HCT116 (cell line): ENCODE results near the gene PPIL6. TPM values are rescaled to one million over a fixed set of nuclear protein-coding genes. Genes with fewer than 3 reads are reported as not detected.

Source experiments
- ATAC-seq: fragments of 200-7000 bp; cut with Tn5 transposase; 2 replicates; pipeline ENCODE4 v1.9.1; 2020; ENCODE audit warnings: mild to moderate bottlenecking, moderate library complexity
- BruUV-seq: library from RNA; stranded (reverse); fragments of 400-500 nt; replicated peaks from 2 replicates; lab custom pipeline; 2021; lab: Mats Ljungman, UMichigan
- CTCF ChIA-PET: fragments of 300-600 bp; sonication (Branson Sonifier 250); formaldehyde crosslinking; loops from one replicate; lab custom pipeline; 2021; ENCODE audit warnings: antibody characterized with exemption; lab: Charles Lee
- POLR2A ChIA-PET: fragments of 300-600, 350-600 bp; sonication (Branson Sonifier 250); formaldehyde crosslinking; loops from one replicate; lab custom pipeline; 2021; ENCODE audit warnings: antibody characterized with exemption; lab: Charles Lee
- RAD21 ChIA-PET, 2 experiments: fragments of 300-600 bp; sonication (Branson Sonifier 250); formaldehyde crosslinking; loops; one replicate each; lab custom pipeline; 2023; ENCODE audit warnings: low total read pairs in 2 of 2; ENCODE audit not compliant: uncharacterized antibody in 2 of 2, unreplicated experiment in 2 of 2, low non-redundant PET in 1 of 2; lab: Charles Lee
- DNase-seq: peaks from one replicate; pipeline ENCODE4 v3.0.0-alpha.2; 2010; ENCODE audit warnings: low read depth, low spot score
- H2AFZ ChIP-seq: fragments of 200-600 bp; shearing (Covaris generic), sonication (generic); 2 replicates; pipeline ENCODE4 v1.6.1; 2017; ENCODE audit warnings: low read depth, mixed run types, mixed read lengths, antibody characterized with exemption, low read length; ENCODE audit not compliant: poor library complexity, severe bottlenecking
- H3K27ac ChIP-seq: 2 replicates; pipeline ENCODE4 v1.5.1; 2012; ENCODE audit warnings: low read depth, low read length
- H3K27me3 ChIP-seq: fragments of 200-600 bp; sonication (generic); 2 replicates; pipeline ENCODE4 v1.6.1; 2016; ENCODE audit warnings: mixed run types, low read length, mixed read lengths; ENCODE audit not compliant: insufficient read depth
- H3K36me3 ChIP-seq, 2 experiments: fragments of 200-500 bp in 1 of 2; fragments of 200-600 bp in 1 of 2; sonication (Bioruptor generic) in 1 of 2; sonication (generic) in 1 of 2; 2 replicates each; pipeline versions ENCODE4 v1.5.1 to v1.6.1; 2014 to 2016; ENCODE audit warnings: low read length in 2 of 2, inconsistent platforms in 1 of 2, mixed read lengths in 1 of 2, mixed run types in 1 of 2; ENCODE audit not compliant: insufficient read depth in 2 of 2, control insufficient read depth in 1 of 2
- H3K4me1 ChIP-seq, 2 experiments: fragments of 200-600 bp in 1 of 2; sonication (generic) in 1 of 2; 2 replicates each; pipeline versions ENCODE4 v1.5.1 to v1.6.1; 2012 to 2017; ENCODE audit warnings: low read length in 2 of 2, inconsistent platforms in 1 of 2, mild to moderate bottlenecking in 1 of 2, mixed read lengths in 1 of 2, mixed run types in 1 of 2, moderate library complexity in 1 of 2; ENCODE audit not compliant: insufficient read depth in 2 of 2, control insufficient read depth in 1 of 2
- H3K4me2 ChIP-seq: fragments of 200-600 bp; sonication (generic); 2 replicates; pipeline ENCODE4 v1.6.1; 2017; ENCODE audit warnings: mixed run types, low read length, mixed read lengths
- H3K4me3 ChIP-seq, 2 experiments: fragments of 200-600 bp in 1 of 2; sonication (generic) in 1 of 2; replicated peaks in 1 of 2; 2 replicates each; pipeline ENCODE4 v1.5.1; 2011 to 2016; ENCODE audit warnings: low read length in 2 of 2, control low read depth in 1 of 2, low read depth in 1 of 2, mild to moderate bottlenecking in 1 of 2, mixed read lengths in 1 of 2, mixed run types in 1 of 2
- H3K79me2 ChIP-seq: fragments of 200-600 bp; sonication (generic); 2 replicates; pipeline ENCODE4 v1.6.1; 2017; ENCODE audit warnings: mild to moderate bottlenecking, mixed run types, low read length, moderate library complexity, mixed read lengths; ENCODE audit not compliant: insufficient read depth
- H3K9ac ChIP-seq: fragments of 200-600 bp; sonication (generic); 2 replicates; pipeline ENCODE4 v1.6.1; 2016; ENCODE audit warnings: low read length, mixed read lengths
- H3K9me2 ChIP-seq: fragments of 200-600 bp; sonication (generic), shearing (Covaris generic); 2 replicates; pipeline ENCODE4 v1.6.1; 2017; ENCODE audit warnings: mixed run types, mild to moderate bottlenecking, moderate library complexity; ENCODE audit not compliant: insufficient read depth
- H3K9me3 ChIP-seq, 2 experiments: fragments of 200-500 bp in 1 of 2; fragments of 200-600 bp in 1 of 2; sonication (Bioruptor generic) in 1 of 2; sonication (generic) in 1 of 2; 2 replicates each; pipeline ENCODE4 v1.6.1; 2014 to 2017; ENCODE audit warnings: low read length in 2 of 2, mixed read lengths in 2 of 2, inconsistent platforms in 1 of 2, low read depth in 1 of 2, mild to moderate bottlenecking in 1 of 2, mixed run types in 1 of 2, moderate library complexity in 1 of 2; ENCODE audit not compliant: control insufficient read depth in 1 of 2, insufficient read depth in 1 of 2
- H4K20me1 ChIP-seq: fragments of 200-600 bp; sonication (generic), shearing (Covaris generic); 2 replicates; pipeline ENCODE4 v1.6.1; 2017; ENCODE audit warnings: mixed run types, mild to moderate bottlenecking, moderate library complexity; ENCODE audit not compliant: insufficient read depth
- EGR1 ChIP-seq: IDR thresholded peaks from 2 replicates; pipeline ENCODE4 v1.6.1; 2012; ENCODE audit warnings: low read depth
- REST ChIP-seq: IDR thresholded peaks from 2 replicates; pipeline ENCODE4 v1.6.1; 2012; ENCODE audit warnings: low read depth
- SIN3A ChIP-seq: IDR thresholded peaks from 2 replicates; pipeline ENCODE4 v1.6.1; 2012; ENCODE audit warnings: low read depth
- YY1 ChIP-seq: IDR thresholded peaks from 2 replicates; pipeline ENCODE4 v1.6.1; 2011; ENCODE audit warnings: low read length, low read depth, moderate library complexity, mild to moderate bottlenecking; ENCODE audit not compliant: insufficient replicate concordance; ENCODE audit errors: extremely low read depth
- intact Hi-C: fragments of 100-400 bp; cut with micrococcal nuclease; formaldehyde crosslinking; loops from 2 replicates; pipeline ENCODE4 v1.10.0; 2022
- total RNA-seq: library from RNA; stranded (reverse); gene quantifications from one replicate; pipeline ENCODE4 v1.2.1, GENCODE V29; 2021; ENCODE audit not compliant: unreplicated experiment

PPIL6 gene
- total RNA-seq, 1 experiment from 2014 or later = 3.3 TPM

GRCh38 chr6:109381061-109381746, 59.2 kb downstream of the PPIL6 start:
- 0 out of 2 replicates have a peak, but pooled peaks cover 17% of the 10 kb centered on the region for H4K20me1 ChIP-seq
- H3K9ac ChIP-seq = peak overlapping the region; percentile 94
- H3K27me3 ChIP-seq = no peaks in the 10 kb centered on the region
- H3K27ac ChIP-seq = peak overlapping the region; percentile 92
- peaks cover 16 to 21% of the 10 kb centered on the region in 2 experiments; a peak in 3 of 4 replicates for H3K36me3 ChIP-seq
- no TSS peak for BruUV-seq
- no peak for ATAC-seq
- DNase-seq = no peak
- TF ChIP-seq SIN3A = peak; percentile 10; the same call in 1 of the 2 replicates
- TF ChIP-seq YY1 = no peak
- TF ChIP-seq EGR1 = no peak
- no peak for TF ChIP-seq REST
- no peaks in the 10 kb centered on the region for H3K9me2 ChIP-seq
- POLR2A ChIA-PET = no interaction called here
- no peaks in the 10 kb centered on the region for H3K9me3 ChIP-seq
- H3K4me3 ChIP-seq = peak overlapping the region; percentile 75 to 80
- intact Hi-C loops = loop anchor here (5.0 kb wide), 1 partner anchor 819 kb away; the partner anchor contains the start of gene FOXO3
- peaks cover 4 to 27% of the 10 kb centered on the region in 2 experiments; a peak in 3 of 4 replicates for H3K4me1 ChIP-seq
- peak overlapping the region; percentile 94 for H3K4me2 ChIP-seq
- RAD21 ChIA-PET = no interaction called here
- peaks cover 60% of the 10 kb centered on the region for H3K79me2 ChIP-seq
- H2AFZ ChIP-seq = no peak overlapping the region
- CTCF ChIA-PET = no interaction called here
